Measurements from ENCODE around the gene EXOC6.

DNA sequence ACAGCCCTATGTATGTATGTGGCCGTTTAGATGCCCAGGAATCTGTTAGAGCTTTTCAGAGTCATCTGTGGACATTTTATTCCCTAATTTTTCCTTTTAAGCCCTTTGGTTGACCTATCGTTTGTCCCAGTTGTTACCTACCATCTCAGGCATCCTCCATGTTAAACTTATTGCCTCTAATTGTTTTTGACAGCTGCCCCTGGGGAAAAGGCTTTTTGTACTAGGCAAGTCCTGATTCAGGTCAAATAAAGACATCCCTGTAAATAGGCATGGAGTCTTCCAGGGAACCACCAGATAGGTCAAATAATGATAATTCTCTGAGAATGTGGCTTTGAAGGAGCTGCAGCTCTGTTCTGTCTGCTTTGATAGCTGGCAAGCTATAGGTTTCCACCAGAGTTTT, 124.6 kb downstream of the EXOC6 start:
- TF ChIP-seq GATA2 (IDR thresholded peaks at IDR 0.05; ENCODE audit: low read depth, low read length) (no peak), GATA3 (IDR thresholded peaks at IDR 0.05; ENCODE audit: low read depth, low read length) (no peak)
